SK-N-MC (cell line): ENCODE data around the gene HINFP.

ENCODE experiments used
- EZH2 ChIP-seq: fragments of 200-600 bp; sonication (generic); IDR thresholded peaks from one replicate; pipeline ENCODE4 v1.6.1; 2017; ENCODE audit warnings: antibody characterized with exemption
- POLR2AphosphoS5 ChIP-seq: IDR thresholded peaks from 2 replicates; pipeline ENCODE4 v1.6.1; 2012; ENCODE audit warnings: mild to moderate bottlenecking, low read depth, low read length, borderline replicate concordance

GRCh38 chr11:119134389-119134978 is 13.1 kb downstream of the HINFP start:
- TF ChIP-seq EZH2: no peak
- no peak for TF ChIP-seq POLR2AphosphoS5
